Glutamatergic neuron (in vitro differentiated cells): Measurements from ENCODE around the gene ATR. TPM values are rescaled to one million over a fixed set of nuclear protein-coding genes. Genes with fewer than 3 reads are reported as not detected.
"Not testable (repeated sequence)": the region's sequence is repeated elsewhere in the genome, so short reads cannot be mapped to it uniquely, and the experiment has no call there.

Source experiments
- DNase-seq: peaks from one replicate; pipeline ENCODE4 v3.0.0; 2022
- H3K27ac Mint-ChIP-seq: one replicate; pipeline ENCODE4 v1.8.0; 2020; ENCODE audit warnings: mild to moderate bottlenecking, mixed read lengths, inconsistent platforms; ENCODE audit not compliant: unreplicated experiment
- H3K27me3 Mint-ChIP-seq: one replicate; pipeline ENCODE4 v1.8.0; 2020; ENCODE audit warnings: mild to moderate bottlenecking, moderate library complexity, mixed read lengths, inconsistent platforms; ENCODE audit not compliant: unreplicated experiment
- H3K36me3 Mint-ChIP-seq: one replicate; pipeline ENCODE4 v1.8.0; 2020; ENCODE audit warnings: mild to moderate bottlenecking, mixed read lengths, inconsistent platforms; ENCODE audit not compliant: unreplicated experiment
- H3K4me1 Mint-ChIP-seq: one replicate; pipeline ENCODE4 v1.8.0; 2020; ENCODE audit warnings: mild to moderate bottlenecking, low read depth, mixed read lengths, inconsistent platforms; ENCODE audit not compliant: unreplicated experiment
- H3K4me3 Mint-ChIP-seq: one replicate; pipeline ENCODE4 v1.8.0; 2020; ENCODE audit warnings: mild to moderate bottlenecking, mixed read lengths, inconsistent platforms; ENCODE audit not compliant: unreplicated experiment
- H3K9me3 Mint-ChIP-seq: one replicate; pipeline ENCODE4 v1.8.0; 2020; ENCODE audit warnings: mild to moderate bottlenecking, moderate library complexity, mixed read lengths, inconsistent platforms; ENCODE audit not compliant: unreplicated experiment
- CTCF ChIP-seq: fragments of 200-600 bp; sonication (generic); IDR thresholded peaks from one replicate; pipeline ENCODE4 v1.5.0; 2021; ENCODE audit not compliant: partially characterized antibody, unreplicated experiment
- total RNA-seq: library from RNA; stranded (reverse); fragmentation: NEBNext Ultra II Directional; extraction: Animal tissue kit (Norgen Biotek cat#: 25700); gene quantifications from one replicate; pipeline ENCODE4 v1.2.1, GENCODE V29; 2021; ENCODE audit not compliant: unreplicated experiment

ATR gene
- total RNA-seq, 1 donor from 2014 or later, result 18.3 TPM

GRCh38 chr3:142418926-142419592, 159.5 kb downstream of the ATR start:
- Mint-ChIP-seq H3K9me3 (no peaks in the 10 kb centered on the region), H3K4me3 (no peak overlapping the region), H3K27ac (no peak overlapping the region), H3K36me3 (no peaks in the 10 kb centered on the region), H3K4me1 (no peaks in the 10 kb centered on the region), H3K27me3 (no peaks in the 10 kb centered on the region)
- no peak for DNase-seq
- TF ChIP-seq CTCF, result no peak

- no peaks in the 10 kb centered on the region for H3K36me3 Mint-ChIP-seq
- no peaks in the 10 kb centered on the region for H3K27me3 Mint-ChIP-seq
- no peaks in the 10 kb centered on the region for H3K4me1 Mint-ChIP-seq
- H3K27ac Mint-ChIP-seq, result no peak overlapping the region
- no peak for TF ChIP-seq CTCF
- no peaks in the 10 kb centered on the region for H3K9me3 Mint-ChIP-seq
- DNase-seq, result no peak
- no peak overlapping the region for H3K4me3 Mint-ChIP-seq
Measured at GRCh38 chr3:142417302-142417701, 161.2 kb downstream of the ATR start.

- H3K9me3 Mint-ChIP-seq, DNase-seq, H3K27ac Mint-ChIP-seq, H3K4me3 Mint-ChIP-seq, H3K36me3 Mint-ChIP-seq, H3K4me1 Mint-ChIP-seq, H3K27me3 Mint-ChIP-seq: not testable (repeated sequence)
Measured at GRCh38 chr3:142400537-142400936, 178.0 kb downstream of the ATR start.

Other genes starting within 250 kb of the ATR start
- 46.1 TPM for gene XRN1, start 130.7 kb downstream of the ATR start, total RNA-seq
- 1.3 TPM for gene PLS1, start 17.7 kb upstream of the ATR start, total RNA-seq
- 23.2 TPM for gene TRPC1, start 145.3 kb upstream of the ATR start, total RNA-seq